Heart left ventricle (tissue), 16 donors: ENCODE results near the gene CCNA1. TPM values are rescaled to one million over a fixed set of nuclear protein-coding genes. Genes with fewer than 3 reads are reported as not detected.

Experiments
- ATAC-seq, 4 donors: fragments of 200-7000 bp; cut with Tn5 transposase; one replicate each; pipeline ENCODE4 v1.9.1; 2020 to 2022; ENCODE audit warnings: moderate library complexity in 4 of 4, mild to moderate bottlenecking in 3 of 4, moderate number of reproducible peaks in 1 of 4
- DNase-seq, 5 donors: peaks; one replicate each; pipeline ENCODE4 v3.0.0-alpha.2; 2020
- H3K27ac ChIP-seq, 12 donors: fragments of 200-600 bp; sonication (generic) in 4 of 12; one replicate each; pipeline versions ENCODE4 v1.5.0 to v1.8.0; 2016 to 2022; ENCODE audit warnings: mild to moderate bottlenecking in 2 of 12
- H3K27me3 ChIP-seq, 9 donors: fragments of 200-600 bp; sonication (generic) in 2 of 9; one replicate each; pipeline versions ENCODE4 v1.5.1 to v1.8.0; 2016 to 2022; ENCODE audit warnings: mild to moderate bottlenecking in 3 of 9
- H3K36me3 ChIP-seq, 9 donors: fragments of 200-600 bp; sonication (generic) in 2 of 9; one replicate each; pipeline versions ENCODE4 v1.5.0 to v1.8.0; 2018 to 2022; ENCODE audit warnings: mild to moderate bottlenecking in 2 of 9
- H3K4me1 ChIP-seq, 12 donors: fragments of 200-600 bp; sonication (generic) in 4 of 12; one replicate each; pipeline versions ENCODE4 v1.5.0 to v1.8.0; 2016 to 2022; ENCODE audit warnings: mild to moderate bottlenecking in 3 of 12
- H3K4me3 ChIP-seq, 12 donors: fragments of 200-600 bp; sonication (generic) in 4 of 12; one replicate each; pipeline versions ENCODE4 v1.5.0 to v1.8.0; 2017 to 2022; ENCODE audit warnings: mild to moderate bottlenecking in 9 of 12, moderate library complexity in 4 of 12
- H3K9me3 ChIP-seq, 12 donors: fragments of 200-600 bp; sonication (generic) in 4 of 12; one replicate each; pipeline versions ENCODE4 v1.5.0 to v1.8.0; 2016 to 2022; ENCODE audit warnings: mild to moderate bottlenecking in 1 of 12
- CTCF ChIP-seq, 12 donors: fragments of 200-600 bp; sonication (generic) in 4 of 12; IDR thresholded peaks; one replicate each; pipeline versions ENCODE4 v1.5.0 to v1.8.0; 2018 to 2022; ENCODE audit warnings: antibody characterized with exemption in 12 of 12, mild to moderate bottlenecking in 5 of 12
- POLR2A ChIP-seq, 2 donors: fragments of 450-650 bp; IDR thresholded peaks; one replicate each; pipeline ENCODE4 v1.6.1; 2017; ENCODE audit warnings: antibody characterized with exemption in 2 of 2, mild to moderate bottlenecking in 2 of 2, moderate library complexity in 2 of 2
- WGBS, 4 donors: extraction: QIAGEN DNeasy Blood & Tissue Kit in 2 of 4; methylation state at CpG; one replicate each; pipeline versions ENCODE4 v1.1.5 to v1.1.7; 2013 to 2018; 5-methylcytosine and 5-hydroxymethylcytosine counted together
- intact Hi-C, 10 donors: fragments of 100-400 bp; cut with DNase I; formaldehyde crosslinking; loops; one replicate each; pipeline versions ENCODE4 v1.11.1 to v1.14.2; 2022
- polyA plus RNA-seq, 2 donors: library from polyadenylated mRNA; stranded (reverse); fragments of 200-250 nt; gene quantifications; one replicate each; pipeline ENCODE4 v1.2.3, GENCODE V29; 2013
- total RNA-seq, 9 donors: library from RNA; depleted of rRNA in 2 of 9; stranded (reverse); fragments of >200 nt in 2 of 9; fragmentation: NEBNext Ultra II Directional in 3 of 9; extraction: Animal tissue kit (Norgen Biotek cat#: 25700) in 3 of 9; gene quantifications; one replicate each; pipeline versions ENCODE4 v1.1.0 to v1.2.4, GENCODE V29; 2016 to 2023
- donor health status: ischemic (EF 13 %, LVEDD 7.1; RV severe dilation, severe dysfunction).
- donor health status: healthy with polysubstance abuse.
- donor health status: DM: no; HTN: yes; CAD: no.
- donor health status: DM: no; HTN: no; CAD: no.
- donor health status: ischemic (EF 25% LVEDD 6.9; RV normal size, moderate dysfunction).
- donor health status: ischemic (EF 25% LVEDD 5.7; RV mildly dilated, moderate dysfunction).
- donor health status: healthy.
- donor health status: DM: yes; HTN: yes; CAD: no.
- donor health status: ischemic (EF 35%, LVEDD 5.7; RV mildly dilated, moderate dysfunction).
- donor health status: nonischemic (EF 11% LVEDD 7.7; RV severe dilation, severe dysfunction).
- donor health status: DM: yes; HTN: yes; CAD: no.
- donor health status: PGD.
- donor health status: ischemic (EF 29% LVEDD 5.4; RV normal size, mild dysfunction).
- donor health status: nonischemic (EF 23%, LVEDD 6.1; RV moderate dilation, normal function).

CCNA1 gene
- total and polyA plus RNA-seq, 11 donors, result 0.15 to 1.1 (median 0.23) TPM; not detected in 2

GRCh38 chr13:36405151-36405550, 27.1 kb upstream of the CCNA1 start:
- 75 to 81% methylated on average over 1 of the region's 1 CpG; no CpG with 5 or more reads in 2 of the 4 donors for WGBS, 4 donors
- Histone ChIP-seq H3K36me3 (no peaks in the 10 kb centered on the region), H3K27ac (no peak overlapping the region), H3K9me3 (peaks cover 0 to 2% (median 0%) of the 10 kb centered on the region in 12 donors), H3K27me3 (no peaks in the 10 kb centered on the region), H3K4me1 (no peaks in the 10 kb centered on the region), H3K4me3 (no peak overlapping the region)
- no peak for TF ChIP-seq POLR2A (IDR thresholded peaks at IDR 0.05)
- no peak for TF ChIP-seq CTCF (IDR thresholded peaks at IDR 0.05)
- intact Hi-C loops, result no loop called here
- ATAC-seq, result no peak
- DNase-seq, result no peak

- intact Hi-C loops, result no loop called here
- no peaks in the 10 kb centered on the region for H3K36me3 ChIP-seq
- TF ChIP-seq CTCF (IDR thresholded peaks at IDR 0.05) (no peak), POLR2A (IDR thresholded peaks at IDR 0.05) (no peak)
- H3K9me3 ChIP-seq, result peaks cover 0 to 14% (median 2%) of the 10 kb centered on the region in 12 donors
- H3K27ac ChIP-seq, result no peak overlapping the region
- WGBS, 4 donors, result 10 to 67% (median 52%) methylated on average over 1 of the region's 1 CpG
- no peaks in the 10 kb centered on the region for H3K27me3 ChIP-seq
- ATAC-seq (peak; percentile 49 to 81 (median 76)), DNase-seq (no peak)
- H3K4me1 ChIP-seq, result no peaks in the 10 kb centered on the region
- no peak overlapping the region for H3K4me3 ChIP-seq
These were observed 19.6 kb upstream of the CCNA1 start for GRCh38 chr13:36412736-36413135.

GRCh38 chr13:36413161-36413560, 19.1 kb upstream of the CCNA1 start:
- Histone ChIP-seq H3K27me3 (no peaks in the 10 kb centered on the region), H3K4me3 (no peak overlapping the region), H3K27ac (no peak overlapping the region), H3K9me3 (peaks cover 0 to 14% (median 2%) of the 10 kb centered on the region in 12 donors), H3K36me3 (no peaks in the 10 kb centered on the region), H3K4me1 (peaks cover 0 to 2% (median 0%) of the 10 kb centered on the region in 12 donors)
- intact Hi-C loops, result no loop called here
- ATAC-seq (no peak), DNase-seq (no peak)
- 62 to 73% (median 66%) methylated on average over 1 of the region's 1 CpG for WGBS, 4 donors
- TF ChIP-seq POLR2A (IDR thresholded peaks at IDR 0.05) (no peak), CTCF (IDR thresholded peaks at IDR 0.05) (no peak)

- no peak for DNase-seq
- no peak for ATAC-seq
- H3K36me3 ChIP-seq, result no peaks in the 10 kb centered on the region
- H3K4me1 ChIP-seq, result peaks cover 0 to 8% (median 0%) of the 10 kb centered on the region in 12 donors
- TF ChIP-seq POLR2A (IDR thresholded peaks at IDR 0.05), result no peak
- H3K27me3 ChIP-seq, result peaks cover 0 to 7% (median 0%) of the 10 kb centered on the region in 9 donors
- 69 to 79% (median 71%) methylated on average over 3 of the region's 3 CpGs for WGBS, 4 donors
- H3K4me3 ChIP-seq, result no peak overlapping the region
- H3K27ac ChIP-seq, result no peak overlapping the region
- peaks cover 0 to 14% (median 2%) of the 10 kb centered on the region in 12 donors for H3K9me3 ChIP-seq
- intact Hi-C loops, result no loop called here
These were observed 17.8 kb upstream of the CCNA1 start for GRCh38 chr13:36414461-36414860.

- intact Hi-C loops, result no loop called here
- TF ChIP-seq CTCF (IDR thresholded peaks at IDR 0.05) (no peak), POLR2A (IDR thresholded peaks at IDR 0.05) (no peak)
- Histone ChIP-seq H3K27ac (peak overlapping the region in 1 of 12 donors; percentile 34), H3K27me3 (peaks cover 0 to 9% (median 0%) of the 10 kb centered on the region in 9 donors), H3K4me1 (peaks cover 0 to 15% (median 0%) of the 10 kb centered on the region in 12 donors), H3K9me3 (peaks cover 0 to 14% (median 2%) of the 10 kb centered on the region in 12 donors), H3K4me3 (no peak overlapping the region), H3K36me3 (no peaks in the 10 kb centered on the region)
- 74 to 77% (median 76%) methylated on average over 2 of the region's 2 CpGs for WGBS, 4 donors
- DNase-seq, result no peak
- ATAC-seq, result no peak
These were observed 15.0 kb upstream of the CCNA1 start for GRCh38 chr13:36417331-36417730.
